Measurements from ENCODE around the gene CBX5.

- TF ChIP-seq, protein P1, sequence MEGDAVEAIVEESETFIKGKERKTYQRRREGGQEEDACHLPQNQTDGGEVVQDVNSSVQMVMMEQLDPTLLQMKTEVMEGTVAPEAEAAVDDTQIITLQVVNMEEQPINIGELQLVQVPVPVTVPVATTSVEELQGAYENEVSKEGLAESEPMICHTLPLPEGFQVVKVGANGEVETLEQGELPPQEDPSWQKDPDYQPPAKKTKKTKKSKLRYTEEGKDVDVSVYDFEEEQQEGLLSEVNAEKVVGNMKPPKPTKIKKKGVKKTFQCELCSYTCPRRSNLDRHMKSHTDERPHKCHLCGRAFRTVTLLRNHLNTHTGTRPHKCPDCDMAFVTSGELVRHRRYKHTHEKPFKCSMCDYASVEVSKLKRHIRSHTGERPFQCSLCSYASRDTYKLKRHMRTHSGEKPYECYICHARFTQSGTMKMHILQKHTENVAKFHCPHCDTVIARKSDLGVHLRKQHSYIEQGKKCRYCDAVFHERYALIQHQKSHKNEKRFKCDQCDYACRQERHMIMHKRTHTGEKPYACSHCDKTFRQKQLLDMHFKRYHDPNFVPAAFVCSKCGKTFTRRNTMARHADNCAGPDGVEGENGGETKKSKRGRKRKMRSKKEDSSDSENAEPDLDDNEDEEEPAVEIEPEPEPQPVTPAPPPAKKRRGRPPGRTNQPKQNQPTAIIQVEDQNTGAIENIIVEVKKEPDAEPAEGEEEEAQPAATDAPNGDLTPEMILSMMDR (IDR thresholded peaks at IDR 0.05) = no peak
- TF ChIP-seq POLR2A (IDR thresholded peaks at IDR 0.05) = no peak
- no peak for TF ChIP-seq POLR2AphosphoS5 (IDR thresholded peaks at IDR 0.05)
These were observed 73.1 kb downstream of the CBX5 start for GRCh38 chr12:54206791-54207190.

Measured in stomach (tissue), 4 donors.